ENCODE measurements around the gene RNF44. TPM values are rescaled to one million over a fixed set of nuclear protein-coding genes. Genes with fewer than 3 reads are reported as not detected.

The RNF44 gene
- total RNA-seq = 3.2 and 6.5 TPM in 2 replicates

DNA sequence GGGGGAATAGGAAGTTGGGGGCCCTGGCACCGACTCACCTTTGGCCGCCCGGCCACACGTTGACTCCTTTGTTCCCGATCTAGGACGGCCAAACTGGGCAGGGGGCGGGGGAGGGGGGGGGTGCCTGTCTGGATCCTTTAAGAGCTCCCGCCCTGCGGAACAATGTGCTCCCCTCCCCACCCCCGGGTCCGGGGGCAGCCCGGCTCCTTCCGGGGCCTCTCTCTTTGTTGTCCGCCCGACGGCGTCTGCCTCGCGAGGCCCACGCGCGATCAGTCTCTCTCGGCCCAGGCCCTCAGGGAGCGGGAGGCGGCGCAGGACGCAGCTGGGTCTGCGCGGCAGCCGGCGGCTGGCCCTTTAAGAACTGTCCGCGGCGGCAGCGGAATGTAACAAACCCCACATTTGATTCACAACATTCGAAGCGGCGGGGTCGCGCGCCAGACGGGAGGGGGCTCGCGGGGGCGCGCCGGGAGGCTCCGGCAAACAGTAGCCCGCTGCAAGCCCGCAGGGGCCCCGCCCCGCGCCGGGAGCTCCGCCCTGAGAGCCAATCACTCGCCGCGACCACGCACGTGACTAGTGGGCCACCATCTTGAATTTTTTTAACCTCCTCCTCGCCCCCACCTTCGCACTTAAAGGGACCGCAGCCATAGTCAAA, at the start of gene RNF44:
Gene RNF44 (minus strand): TSS at position 501 of the 652 bp plus-strand sequence. CDS start 4,930 bp downstream, outside the sequence.

DNA sequence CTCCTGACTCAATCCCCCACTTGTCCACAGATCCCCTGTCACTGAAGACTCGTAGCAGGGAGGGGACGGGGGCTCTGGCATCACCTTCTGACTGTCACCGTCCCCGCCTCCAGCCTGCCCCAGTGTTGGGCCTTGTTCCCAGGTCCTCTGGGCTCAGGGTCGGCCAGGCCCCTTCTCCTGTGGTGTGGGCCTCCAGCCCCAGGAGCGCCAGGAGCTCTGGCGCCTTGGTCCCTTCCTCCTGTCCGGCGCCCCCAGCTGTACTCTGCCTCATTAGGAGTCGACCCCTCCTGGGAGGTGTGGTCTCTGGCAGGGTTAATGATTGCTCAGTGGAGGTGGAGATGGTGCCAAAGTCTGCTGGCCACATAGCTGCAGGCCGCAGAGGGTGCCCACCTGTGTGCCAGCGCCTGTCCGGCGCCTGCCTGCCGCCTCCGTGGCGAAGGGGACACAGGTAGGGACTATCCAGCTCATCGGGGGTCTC, 11.8 kb upstream of the RNF44 start, which contains the start of gene CDHR2:
Gene CDHR2 (plus strand): TSS at position 376 of the 478 bp plus-strand sequence. CDS start 16,011 bp downstream, outside the sequence.

Other genes starting within 250 kb of the RNF44 start
- 58.3 and 134 TPM in 2 replicates for gene KIAA1191, start 175.6 kb downstream of the RNF44 start, total RNA-seq
- gene ARL10, start 171.9 kb downstream of the RNF44 start, total RNA-seq = 12.1 and 16.3 TPM in 2 replicates
- gene NOP16, start 148.8 kb downstream of the RNF44 start, total RNA-seq = 4.5 and 7.6 TPM in 2 replicates
- gene HIGD2A, start 148.7 kb downstream of the RNF44 start, total RNA-seq = 22.8 and 52.8 TPM in 2 replicates
- gene CLTB, start 120.9 kb downstream of the RNF44 start, total RNA-seq = 82.2 and 93.6 TPM in 2 replicates
- gene FAF2, start 89.0 kb downstream of the RNF44 start, total RNA-seq = 45.5 and 46.4 TPM in 2 replicates
- under 0.01 TPM in 2 replicates for gene CDHR2, start 11.9 kb upstream of the RNF44 start, total RNA-seq
- gene GPRIN1, start 72.8 kb upstream of the RNF44 start, total RNA-seq = 6.3 and 7.4 TPM in 2 replicates
- gene SNCB, start 93.1 kb upstream of the RNF44 start, total RNA-seq = 0.33 and 1.6 TPM in 2 replicates
- not detected in 2 replicates for gene EIF4E1B, start 93.3 kb upstream of the RNF44 start, total RNA-seq
- gene TSPAN17, start 110.1 kb upstream of the RNF44 start, total RNA-seq = 33.7 and 45.7 TPM in 2 replicates